Activated CD8-positive, alpha-beta memory T cell treated with anti-CD3 and anti-CD28 coated beads, Interleukin-2, amount 50 U/mL, for 24 hours (primary cell): Measurements from ENCODE around the gene OPA3.
"Not testable (repeated sequence)": the region's sequence is repeated elsewhere in the genome, so short reads cannot be mapped to it uniquely, and the experiment has no call there.

Experiments used
- DNase-seq: peaks from one replicate; pipeline ENCODE4 v3.0.0-alpha.2; 2020; ENCODE audit errors: extremely low read depth

OPA3 gene

GRCh38 chr19:45522010-45522941 is 62.3 kb downstream of the OPA3 start:
- no peak for DNase-seq

- no peak for DNase-seq
Measured at GRCh38 chr19:45518469-45518826, 66.2 kb downstream of the OPA3 start.

DNA sequence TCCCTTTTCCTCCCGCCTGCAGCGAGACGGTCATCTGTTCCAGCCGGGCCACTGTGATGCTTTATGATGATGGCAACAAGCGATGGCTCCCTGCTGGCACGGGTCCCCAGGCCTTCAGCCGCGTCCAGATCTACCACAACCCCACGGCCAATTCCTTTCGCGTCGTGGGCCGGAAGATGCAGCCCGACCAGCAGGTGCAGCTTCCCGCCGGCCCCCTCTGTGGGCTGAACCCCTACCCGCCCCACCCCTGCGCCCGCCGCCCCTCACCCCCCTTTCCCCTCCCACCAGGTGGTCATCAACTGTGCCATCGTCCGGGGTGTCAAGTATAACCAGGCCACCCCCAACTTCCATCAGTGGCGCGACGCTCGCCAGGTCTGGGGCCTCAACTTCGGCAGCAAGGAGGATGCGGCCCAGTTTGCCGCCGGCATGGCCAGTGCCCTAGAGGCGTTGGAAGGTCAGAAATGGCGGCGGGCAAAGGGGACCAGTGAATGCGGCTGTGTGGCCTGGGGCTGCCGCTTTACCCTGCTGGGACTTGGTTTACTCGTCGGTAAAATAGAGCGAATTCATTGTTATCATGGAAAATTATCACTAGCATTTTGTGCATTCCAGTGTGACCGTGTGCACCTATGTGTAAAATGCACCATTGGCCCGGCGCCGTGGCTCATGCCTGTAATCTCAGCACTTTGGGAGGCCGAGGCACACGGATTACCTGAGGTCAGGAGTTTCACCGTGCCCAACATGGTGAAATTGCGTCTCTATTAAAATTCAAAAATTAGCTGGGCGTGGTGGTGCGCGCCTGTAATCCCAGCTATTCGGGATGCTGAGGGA is 66.7 kb downstream of the OPA3 start:
- DNase-seq: no peak

DNA sequence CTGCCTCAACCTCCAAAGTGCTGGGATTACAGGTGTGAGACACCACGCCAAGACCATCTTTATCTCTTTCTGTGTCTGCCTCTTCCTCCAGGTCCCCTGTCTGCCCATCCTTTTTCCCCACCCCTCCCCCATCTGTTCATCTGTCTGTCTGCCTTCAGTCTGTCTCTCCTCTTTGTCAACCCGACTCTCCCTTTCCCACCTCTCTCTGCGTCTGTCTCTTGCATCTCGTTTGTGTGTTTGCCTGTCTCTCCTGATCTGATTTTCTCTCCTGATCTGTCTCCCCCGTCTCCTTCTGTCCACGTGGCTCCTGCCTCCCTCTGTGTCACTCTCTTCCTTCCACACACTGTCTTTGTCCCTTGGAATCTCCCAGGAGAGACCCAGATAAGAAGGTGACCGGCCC is 67.4 kb downstream of the OPA3 start:
- no peak for DNase-seq

DNA sequence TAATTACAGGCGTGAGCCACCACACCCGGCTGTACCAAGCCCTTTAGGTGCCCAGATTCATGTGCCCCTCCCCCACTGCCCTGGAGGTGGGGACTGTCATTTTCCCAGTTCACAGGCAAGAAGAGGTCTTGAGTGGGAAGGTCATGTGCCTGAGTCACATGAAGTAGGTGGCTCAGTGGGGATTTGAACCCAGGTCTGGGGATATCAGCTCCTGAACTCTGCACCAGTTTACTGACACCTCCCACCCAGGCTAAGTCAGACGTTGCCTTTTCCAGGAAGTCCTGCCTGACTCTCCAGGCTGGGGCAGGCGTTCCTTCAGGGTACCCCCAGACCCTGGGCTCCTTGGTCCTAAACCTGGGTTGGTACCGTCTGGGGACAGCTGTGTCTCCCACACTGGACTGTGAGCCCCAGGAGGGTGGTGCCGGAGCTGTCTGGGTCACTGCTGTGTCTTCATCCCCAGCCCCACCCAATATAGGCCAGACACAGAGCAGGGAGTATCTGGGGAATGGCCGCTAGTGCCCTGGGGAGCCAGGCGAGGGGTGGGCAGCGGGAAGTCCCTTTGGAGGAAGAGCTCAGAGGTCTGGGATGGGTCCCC is 68.7 kb downstream of the OPA3 start:
- DNase-seq: no peak

- no peak for DNase-seq
Measured at GRCh38 chr19:45515081-45515624, 69.4 kb downstream of the OPA3 start.

DNA sequence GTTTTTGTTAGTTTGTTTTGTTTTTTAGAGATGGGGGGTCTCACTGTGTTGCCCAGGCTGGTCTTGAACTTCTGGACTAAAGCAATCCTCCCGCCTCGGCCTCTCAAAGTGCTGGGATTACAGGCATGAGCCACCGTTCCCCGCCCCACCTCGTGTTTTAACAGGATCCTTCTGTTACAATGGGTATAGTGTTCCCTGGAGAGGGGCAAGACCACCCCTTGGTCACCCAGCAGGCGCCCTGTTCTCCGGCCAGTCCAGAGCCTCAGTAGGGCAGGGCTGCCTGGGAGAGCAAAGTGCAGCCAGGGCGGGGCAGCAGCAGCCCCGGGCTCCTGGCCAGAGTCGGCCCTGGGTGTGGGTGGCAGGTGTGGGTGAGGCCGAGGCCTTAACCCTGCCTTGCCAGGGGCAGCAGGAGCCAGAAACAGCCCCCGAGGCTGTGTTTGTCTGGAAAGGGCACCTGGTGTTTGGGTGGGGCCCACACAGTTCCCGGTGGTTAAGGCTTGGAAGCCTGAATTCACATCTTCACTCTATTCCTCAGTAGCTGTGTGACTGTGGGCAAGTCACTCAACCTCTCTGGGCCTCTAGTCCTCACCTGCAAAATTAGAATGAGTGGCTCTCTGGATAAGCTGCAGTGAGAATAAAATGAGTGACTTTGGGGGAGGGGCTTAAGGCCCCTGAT is 70.1 kb downstream of the OPA3 start:
- no peak for DNase-seq

DNA sequence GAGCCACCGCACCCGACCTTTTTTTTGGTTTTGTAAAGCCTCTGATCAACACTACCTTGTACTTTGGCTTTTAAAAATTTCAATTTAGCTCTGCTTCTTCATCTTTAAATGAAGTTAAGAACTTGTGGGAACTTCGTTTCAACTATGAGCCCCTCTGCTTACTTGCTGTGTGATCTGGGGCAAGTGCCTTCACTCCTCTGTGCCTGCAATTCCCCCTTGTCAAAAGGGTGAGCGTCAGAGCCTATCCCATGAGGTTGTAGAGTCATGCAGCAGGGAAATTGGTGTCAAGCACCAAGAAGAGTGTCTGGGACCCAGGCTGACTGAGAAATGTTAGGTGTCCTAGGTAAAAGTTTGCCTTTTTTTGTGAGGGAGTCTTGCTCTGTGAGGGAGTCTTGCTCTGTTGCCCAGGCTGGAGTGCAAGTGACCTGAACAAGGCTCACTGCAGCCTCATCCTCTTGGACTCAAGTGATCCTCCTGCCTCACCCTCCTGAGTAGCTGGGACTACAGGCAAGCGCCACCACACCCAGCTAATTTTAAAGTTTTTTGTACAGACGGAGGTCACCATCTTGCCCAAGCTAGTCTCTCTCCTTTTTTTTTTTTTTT is 71.6 kb downstream of the OPA3 start:
- DNase-seq: no peak

- no peak for DNase-seq
Measured at GRCh38 chr19:45511074-45511473, 73.5 kb downstream of the OPA3 start.

DNA sequence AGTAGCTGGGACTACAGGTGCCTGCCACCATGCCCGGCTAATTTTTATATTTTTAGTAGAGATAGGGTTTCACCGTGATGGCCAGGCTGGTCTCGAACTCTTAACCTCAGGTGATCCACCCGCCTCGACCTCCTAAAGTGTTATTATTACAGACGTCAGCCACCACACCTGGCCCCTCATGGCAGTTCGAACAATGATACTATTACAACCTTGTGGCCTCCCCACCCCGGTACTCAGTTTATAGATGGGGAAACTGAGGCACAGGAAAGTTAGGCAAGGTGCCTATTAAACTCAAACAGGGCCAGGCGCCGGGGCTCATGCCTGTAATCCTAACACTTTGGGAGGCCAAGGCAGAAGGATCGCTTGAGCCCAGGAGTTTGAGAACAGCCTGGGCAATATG is 74.2 kb downstream of the OPA3 start:
- DNase-seq: not testable (repeated sequence)

DNA sequence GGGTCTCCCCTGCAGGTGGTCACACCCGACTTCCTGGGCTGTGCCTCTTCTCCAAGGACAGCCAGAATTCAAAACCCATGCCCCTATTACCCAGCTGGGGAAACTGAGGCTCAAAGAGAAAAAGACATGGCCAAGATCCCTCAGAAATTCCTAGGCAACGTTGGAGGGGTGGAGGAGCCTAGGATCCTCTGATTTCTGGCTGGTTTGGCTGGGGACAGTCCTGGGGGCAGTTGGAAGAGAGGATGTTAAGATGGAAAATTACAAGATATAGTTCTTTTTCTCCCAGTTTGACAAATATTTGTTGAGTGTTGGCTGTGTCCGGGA is 74.9 kb downstream of the OPA3 start:
- no peak for DNase-seq

DNA sequence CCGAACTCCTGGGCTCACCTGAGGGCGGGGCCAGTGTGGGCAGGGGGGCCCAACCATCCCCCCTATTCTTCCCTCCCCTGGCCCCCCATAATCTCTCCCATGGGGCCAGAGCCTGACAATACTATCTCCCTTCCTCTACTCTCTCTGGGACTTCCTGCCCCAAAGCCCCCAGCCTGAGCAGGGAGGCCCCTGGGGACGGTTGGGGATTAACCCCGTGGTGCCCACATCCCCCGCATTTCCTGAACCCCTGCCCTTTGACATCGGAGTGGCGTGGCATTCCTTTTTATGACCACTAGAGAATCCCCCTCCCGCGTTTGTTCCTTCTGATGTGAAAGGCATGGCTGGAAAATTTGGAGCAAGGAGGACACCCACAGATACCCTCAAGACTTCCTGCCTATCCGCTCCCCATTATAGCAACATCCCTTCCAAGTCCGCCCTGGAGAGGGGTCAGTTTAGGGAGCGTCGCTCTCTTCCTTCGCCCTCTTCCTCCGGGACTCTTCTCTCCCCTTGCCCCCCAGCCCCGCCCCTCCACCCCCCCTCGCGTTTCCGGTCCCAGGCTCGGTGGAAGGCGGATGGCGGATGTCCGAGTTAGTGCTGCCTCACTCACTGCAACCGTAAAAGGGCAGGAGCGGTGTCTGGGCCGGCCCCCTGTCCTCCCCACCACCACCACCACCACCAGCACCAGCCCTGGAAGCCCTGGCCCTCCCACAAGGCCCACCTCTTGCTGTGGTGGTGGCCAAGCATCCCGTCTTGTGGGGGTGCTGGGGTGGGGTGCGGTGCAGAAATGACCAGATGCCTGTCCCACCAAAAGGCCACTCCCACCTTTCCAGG is 75.5 kb downstream of the OPA3 start:
- DNase-seq: no peak

- DNase-seq: no peak
Measured at GRCh38 chr19:45508417-45508860, 76.2 kb downstream of the OPA3 start.

- no peak for DNase-seq
Measured at GRCh38 chr19:45507872-45508416, 76.7 kb downstream of the OPA3 start.

GRCh38 chr19:45506989-45507871 is 77.4 kb downstream of the OPA3 start, which contains the start of gene VASP:
TSS of gene VASP (plus strand) at chr19:45507479. CDS start at chr19:45507772, 293 bp downstream.
- DNase-seq: peak; percentile 84

DNA sequence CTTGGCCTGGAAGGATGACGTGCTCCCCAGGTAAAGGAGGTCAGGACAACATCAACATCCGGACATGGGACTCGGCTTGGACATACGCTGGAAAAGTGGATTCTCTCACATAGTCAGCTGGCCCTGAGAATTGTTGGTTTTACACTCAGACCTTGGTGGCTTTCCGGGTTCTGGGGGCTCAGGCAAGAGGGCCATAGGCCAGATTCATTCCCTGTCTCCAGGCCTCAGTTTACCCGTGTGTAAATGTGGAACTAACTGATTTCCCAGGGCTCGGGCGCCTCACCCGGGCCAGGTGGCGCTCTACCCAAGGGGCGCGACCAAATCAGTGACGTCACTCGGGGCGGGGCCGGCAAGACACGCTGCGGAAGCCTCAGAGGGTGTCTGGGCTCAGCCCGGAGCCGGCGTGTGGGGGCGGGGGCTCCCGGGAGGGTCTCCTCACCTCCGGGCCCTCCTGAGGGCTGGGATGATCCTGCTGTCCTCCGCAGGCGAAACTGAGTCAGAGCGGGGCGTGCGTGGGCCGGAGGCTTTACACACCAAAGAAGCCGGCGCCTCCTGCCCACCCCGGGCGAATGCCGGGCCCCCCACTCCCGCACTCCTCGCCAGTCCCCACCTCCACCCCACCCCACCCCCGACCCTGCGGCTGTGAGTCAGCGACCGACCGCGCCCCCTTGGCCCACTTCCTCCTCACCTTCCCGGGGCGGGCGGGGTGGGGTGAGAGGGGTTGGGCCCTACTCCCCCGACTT is 78.2 kb downstream of the OPA3 start:
- DNase-seq: peak; percentile 97

DNA sequence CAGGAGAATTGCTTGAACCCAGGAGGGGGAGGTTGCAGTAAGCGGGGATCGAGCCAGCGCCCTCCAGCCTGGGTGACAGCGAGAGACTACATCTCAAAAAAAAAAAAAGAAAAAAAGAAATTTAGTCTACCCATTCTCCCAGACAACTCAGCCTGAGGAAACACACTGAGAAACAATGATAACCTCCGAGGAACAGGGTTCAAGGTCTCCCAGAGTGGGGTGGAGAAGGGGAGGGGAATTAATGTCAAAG is 78.7 kb downstream of the OPA3 start:
- DNase-seq: no peak

- no peak for DNase-seq
Measured at GRCh38 chr19:45505151-45505995, 79.2 kb downstream of the OPA3 start.
